ENCODE measurements around the gene ARL4D.
A peak's percentile ranks its signal among the peaks of the same experiment; 100 is the strongest.
"Not testable (repeated sequence)": the region's sequence is repeated elsewhere in the genome, so short reads cannot be mapped to it uniquely, and the experiment has no call there.

The ARL4D gene, protein sequence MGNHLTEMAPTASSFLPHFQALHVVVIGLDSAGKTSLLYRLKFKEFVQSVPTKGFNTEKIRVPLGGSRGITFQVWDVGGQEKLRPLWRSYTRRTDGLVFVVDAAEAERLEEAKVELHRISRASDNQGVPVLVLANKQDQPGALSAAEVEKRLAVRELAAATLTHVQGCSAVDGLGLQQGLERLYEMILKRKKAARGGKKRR

GRCh38 chr17:43398724-43399595 lies at the start of gene ARL4D:
Gene ARL4D, plus strand, starts transcription at chr17:43398993. Its CDS starts 740 bp downstream, at chr17:43399733.
- peak; percentile 82 for DNase-seq

- DNase-seq: no peak
These were observed 49.7 kb upstream of the ARL4D start for GRCh38 chr17:43349142-43349541.

DNA sequence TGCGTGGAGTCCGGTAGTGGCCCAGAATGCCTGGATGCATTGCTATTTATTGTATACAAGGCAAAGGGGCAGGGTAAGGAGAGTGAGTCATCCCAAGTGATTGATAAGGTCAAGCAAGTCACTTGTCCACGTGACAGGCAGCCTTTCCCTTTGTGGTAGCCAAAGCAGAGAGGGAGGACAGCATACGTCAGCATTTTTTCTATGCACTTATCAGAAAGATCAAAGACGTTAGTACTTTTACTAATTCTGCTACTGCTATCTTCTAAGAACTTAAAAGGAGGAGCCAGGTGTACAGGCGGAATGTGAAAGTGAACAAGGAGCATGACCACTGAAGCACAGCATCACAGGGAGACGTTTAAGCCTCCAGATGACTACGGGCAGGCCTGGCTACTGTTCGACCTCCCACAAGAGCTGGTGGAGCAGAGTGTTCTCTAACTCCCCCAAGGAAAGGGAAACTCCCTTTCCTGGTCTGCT lies 47.9 kb upstream of the ARL4D start:
- no peak for DNase-seq

DNA sequence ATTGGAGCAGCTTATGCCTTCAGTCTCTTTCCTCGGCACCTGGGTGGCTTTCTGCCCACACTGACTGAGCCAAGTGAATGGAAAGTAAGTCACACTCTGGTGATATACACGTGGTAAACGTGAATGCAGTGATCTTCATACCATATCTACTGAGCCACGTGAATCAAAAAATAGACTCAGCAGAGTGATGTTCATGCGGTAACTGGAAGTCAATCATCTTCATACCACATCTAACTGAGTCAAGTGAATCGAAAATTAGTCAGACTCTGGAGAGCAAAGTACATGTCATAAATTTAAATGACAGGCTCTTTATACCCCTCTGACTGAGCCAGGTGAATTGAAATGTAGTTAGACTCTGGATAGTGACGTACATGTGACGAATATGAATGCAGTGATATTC lies 47.1 kb upstream of the ARL4D start:
- DNase-seq: no peak

DNA sequence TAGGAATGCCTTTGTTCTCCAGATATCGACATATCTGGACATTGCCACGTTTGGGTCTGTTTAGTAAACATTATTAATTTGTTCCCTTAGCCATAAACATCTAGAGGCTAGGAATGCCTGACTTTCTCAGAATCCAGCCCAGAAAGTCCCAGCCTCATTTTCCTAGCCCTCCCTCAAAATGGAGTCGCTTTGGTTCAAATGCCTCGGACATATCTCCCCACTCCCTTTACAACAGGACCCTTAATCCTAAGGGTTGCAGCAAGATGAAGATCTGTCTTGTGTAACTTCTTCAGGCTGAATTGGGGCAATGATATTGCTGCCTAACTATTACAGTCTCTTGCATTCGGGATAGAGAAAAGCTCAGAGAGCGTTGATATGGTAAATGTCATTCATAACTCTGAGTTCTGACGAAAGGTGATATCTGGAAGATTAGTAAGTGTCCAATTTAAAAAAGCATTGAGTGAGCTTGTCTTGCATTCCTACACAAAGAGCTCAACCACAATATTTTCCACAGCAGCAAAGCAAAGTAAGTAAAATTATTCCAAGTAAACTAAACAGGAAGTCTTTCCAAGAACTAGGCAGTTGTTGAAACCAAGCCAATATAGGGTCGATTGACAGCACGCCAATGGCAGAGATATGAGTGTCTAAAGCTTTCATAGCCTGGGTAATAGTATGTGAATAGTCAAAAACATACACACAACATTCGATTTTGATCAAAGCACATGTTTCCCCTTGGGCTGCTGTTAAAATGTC lies 46.0 kb upstream of the ARL4D start:
- DNase-seq: no peak

- no peak for DNase-seq
These were observed 45.4 kb upstream of the ARL4D start for GRCh38 chr17:43353393-43353792.

DNA sequence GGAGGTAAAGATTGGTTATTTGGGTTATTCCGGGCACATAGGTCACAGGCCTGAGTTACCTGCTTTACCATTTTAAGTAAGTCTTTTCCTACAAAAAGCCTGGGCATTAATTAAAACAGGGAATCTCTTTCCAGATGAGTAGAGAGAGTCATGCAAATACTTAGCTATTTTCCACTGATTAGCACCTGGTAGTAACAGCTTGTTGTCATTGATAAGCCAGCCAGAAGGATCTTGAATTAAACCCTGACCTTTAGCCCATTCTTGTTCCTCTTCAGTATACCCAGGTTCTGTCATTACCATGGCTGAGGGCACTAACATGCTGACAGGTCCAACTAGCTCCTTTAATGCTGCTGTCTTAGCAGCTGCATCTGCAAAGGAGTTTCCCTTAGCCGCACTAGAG lies 44.4 kb upstream of the ARL4D start:
- DNase-seq: no peak

DNA sequence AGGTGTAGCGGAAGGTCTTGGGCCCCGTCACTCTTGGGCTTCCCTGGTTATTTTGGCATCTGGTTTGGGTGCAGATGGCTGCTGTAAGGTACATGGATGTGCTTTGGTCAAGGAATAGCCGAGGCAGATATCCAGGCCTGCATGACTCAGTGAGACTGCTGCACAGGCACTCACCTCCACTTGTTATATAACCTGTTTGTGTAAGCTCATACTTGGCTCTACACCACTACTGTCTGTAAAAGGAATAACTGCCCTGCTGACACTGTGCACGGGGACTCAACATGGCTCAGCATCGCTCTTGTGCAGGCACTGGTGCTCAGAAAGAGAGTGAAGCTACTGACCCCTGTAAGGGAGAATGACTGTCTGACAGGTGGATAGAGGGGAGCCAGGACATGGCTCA lies 42.3 kb upstream of the ARL4D start:
- no peak for DNase-seq

DNA sequence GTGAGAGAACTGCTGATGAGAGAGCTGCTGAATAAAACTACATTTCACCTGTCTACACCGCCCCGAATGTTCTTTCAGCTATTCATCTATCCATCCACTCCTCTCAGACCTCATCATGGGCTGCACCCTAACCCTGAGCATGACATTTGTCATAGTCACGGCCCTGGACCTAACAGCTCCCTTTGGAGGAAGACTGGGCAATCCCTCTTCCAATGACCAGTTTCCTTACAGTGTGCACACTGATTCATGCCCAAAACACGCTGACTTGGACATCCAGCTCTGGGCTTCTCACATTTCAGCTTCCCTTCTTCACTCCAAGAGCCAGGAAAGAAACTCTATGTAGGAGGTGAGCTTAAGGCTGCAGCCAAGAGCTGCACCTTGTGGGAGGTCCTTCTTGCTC lies 41.8 kb upstream of the ARL4D start:
- no peak for DNase-seq

DNA sequence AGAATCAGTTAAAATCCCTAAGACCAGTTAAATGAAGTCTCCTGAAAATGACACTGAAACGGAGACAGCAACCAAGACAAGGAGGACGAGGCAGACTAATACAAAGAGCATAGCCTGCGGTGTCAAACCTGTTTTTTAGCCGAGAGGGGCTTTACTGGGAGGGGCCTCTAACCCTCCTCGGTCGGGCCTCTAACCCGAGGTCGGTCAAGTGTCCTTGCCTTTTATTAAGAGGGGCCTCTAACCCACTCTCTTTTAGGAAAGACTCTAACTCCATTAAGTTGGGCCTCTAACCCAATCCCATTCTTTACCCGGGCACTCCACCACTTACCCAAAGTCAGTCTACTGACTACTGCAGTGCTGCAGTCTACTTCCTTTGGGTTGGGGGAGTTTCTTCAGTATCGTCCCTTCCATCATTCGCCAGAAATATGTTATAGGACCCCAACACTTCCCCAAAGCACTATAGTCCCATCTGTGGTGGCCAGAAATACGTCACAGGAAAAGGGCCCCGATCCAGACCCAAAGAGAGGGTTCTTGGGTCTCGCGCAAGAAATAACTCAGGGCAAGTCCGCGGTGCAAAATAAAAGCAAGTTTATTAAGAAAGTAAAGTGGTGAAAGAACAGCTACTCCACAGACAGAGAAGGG lies 39.2 kb upstream of the ARL4D start:
- DNase-seq: no peak

- DNase-seq: peak; percentile 34
These were observed 38.4 kb upstream of the ARL4D start for GRCh38 chr17:43360376-43360738.

DNA sequence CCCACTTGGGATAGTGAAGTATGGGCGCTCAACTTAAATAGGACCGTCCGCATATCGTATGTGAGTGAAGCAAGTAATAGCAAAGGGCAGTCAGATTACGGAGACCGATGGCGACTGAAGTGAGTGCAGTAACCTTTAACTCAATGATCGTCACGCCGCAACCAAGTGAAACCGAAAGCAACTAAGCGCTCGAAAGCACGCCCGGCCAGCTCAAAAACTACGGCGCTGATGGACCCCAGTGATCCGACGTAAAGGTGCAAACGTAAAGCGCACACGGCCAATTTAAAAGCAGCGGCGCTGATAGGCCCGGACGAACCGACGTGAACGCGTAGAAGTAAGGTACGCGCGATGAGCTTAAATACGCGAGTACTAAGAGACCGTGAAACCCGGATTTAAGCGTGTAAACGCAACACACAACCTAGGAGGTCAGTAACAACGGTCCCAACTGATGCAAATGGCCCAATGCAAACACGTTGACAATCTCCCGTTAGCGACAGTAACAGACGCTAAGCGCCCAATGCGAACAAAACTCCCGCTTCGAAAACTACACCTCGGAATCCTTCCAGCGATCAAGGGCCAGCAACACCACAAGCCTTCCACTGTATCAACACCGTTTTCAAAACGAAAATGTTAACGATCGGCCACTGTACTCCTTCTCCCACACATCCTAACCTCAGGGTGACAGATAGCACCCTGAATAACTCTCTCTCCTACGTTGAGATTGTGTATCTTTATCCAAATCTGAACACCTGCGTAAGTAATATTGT lies 37.9 kb upstream of the ARL4D start:
- DNase-seq: peak; percentile 100

DNA sequence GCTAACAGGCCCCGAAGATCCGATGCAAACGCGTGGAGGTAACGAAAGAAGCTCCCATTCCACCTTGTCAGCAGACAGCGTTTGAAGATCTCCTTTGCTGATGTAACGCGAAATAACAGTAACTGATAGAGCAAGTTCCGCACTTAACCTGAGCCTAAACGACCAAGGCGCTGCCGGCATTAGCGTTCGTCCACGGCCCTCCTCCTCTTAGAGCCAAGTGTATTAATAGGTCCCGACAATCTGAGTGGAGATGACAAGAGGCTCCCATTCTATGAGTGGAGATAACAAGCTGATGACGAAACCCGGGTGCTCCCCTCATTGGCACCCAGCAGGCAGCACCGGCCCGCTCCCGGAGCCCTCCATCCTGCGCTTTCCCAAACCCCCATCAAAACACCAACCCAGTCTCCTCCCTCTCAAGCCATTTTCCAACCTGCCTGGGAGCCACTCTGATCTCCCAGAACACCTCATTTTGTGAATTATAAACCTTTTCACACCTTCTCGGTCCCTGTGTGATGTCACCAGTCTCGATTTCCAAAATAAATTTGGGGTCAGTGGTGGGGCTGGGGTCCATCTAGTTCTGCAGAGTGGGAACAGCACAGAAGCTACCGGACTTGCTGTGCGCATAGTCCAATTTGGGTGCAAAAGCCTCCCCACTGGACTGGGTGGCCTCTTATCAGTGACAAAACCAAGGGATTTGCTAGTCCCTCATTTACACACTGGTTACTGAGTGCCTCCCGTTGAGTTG lies 35.4 kb upstream of the ARL4D start:
- no peak for DNase-seq

GRCh38 chr17:43363926-43364285 lies 34.9 kb upstream of the ARL4D start:
- DNase-seq: no peak

- no peak for DNase-seq
These were observed 33.4 kb upstream of the ARL4D start for GRCh38 chr17:43365356-43365755.

DNA sequence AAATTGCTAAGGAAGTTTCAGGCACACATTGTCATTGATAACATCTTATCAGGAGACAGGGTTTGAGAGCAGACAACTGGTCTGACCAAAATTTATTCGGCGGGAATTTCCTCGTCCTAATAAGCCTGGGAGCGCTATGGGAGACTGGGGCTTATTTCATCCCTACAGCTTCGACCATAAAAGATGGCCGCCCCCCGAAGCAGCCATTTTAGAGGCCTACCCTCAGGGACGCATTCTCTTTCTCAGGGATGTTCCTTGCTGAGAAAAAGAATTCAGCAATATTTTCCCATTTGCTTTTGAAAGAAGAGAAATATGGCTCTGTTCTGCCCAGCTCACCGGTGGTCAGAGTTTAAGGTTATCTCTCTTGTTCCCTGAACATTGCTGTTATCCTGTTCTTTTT lies 32.9 kb upstream of the ARL4D start:
- not testable (repeated sequence) for DNase-seq

GRCh38 chr17:43366891-43367736 lies 31.7 kb upstream of the ARL4D start:
- DNase-seq: no peak

DNA sequence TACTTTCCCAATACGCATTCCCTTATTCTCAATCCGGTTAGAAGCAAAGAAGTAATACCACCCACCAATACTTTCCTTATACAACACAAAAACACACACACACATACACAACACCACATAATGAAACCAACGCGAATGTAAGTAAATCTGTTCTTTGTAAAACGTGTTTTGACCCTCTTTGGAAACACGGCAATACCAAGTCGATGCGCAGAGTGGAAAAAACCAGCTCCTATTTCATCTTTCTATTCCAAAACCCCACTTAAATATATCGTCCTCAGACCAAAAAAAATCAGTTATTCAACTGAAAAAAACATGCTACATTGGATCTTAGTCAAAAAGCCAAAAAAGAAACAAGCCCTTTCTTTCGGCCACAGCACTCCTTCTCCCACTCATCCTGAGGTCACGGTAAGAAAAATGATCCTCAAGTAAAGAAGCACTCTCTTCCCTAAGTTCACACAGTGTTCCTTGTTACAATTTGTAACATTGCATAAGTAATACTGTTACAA lies 31.0 kb upstream of the ARL4D start:
- peak; percentile 82 for DNase-seq

GRCh38 chr17:43368740-43369506 lies 29.9 kb upstream of the ARL4D start:
- peak; percentile 87 for DNase-seq

DNA sequence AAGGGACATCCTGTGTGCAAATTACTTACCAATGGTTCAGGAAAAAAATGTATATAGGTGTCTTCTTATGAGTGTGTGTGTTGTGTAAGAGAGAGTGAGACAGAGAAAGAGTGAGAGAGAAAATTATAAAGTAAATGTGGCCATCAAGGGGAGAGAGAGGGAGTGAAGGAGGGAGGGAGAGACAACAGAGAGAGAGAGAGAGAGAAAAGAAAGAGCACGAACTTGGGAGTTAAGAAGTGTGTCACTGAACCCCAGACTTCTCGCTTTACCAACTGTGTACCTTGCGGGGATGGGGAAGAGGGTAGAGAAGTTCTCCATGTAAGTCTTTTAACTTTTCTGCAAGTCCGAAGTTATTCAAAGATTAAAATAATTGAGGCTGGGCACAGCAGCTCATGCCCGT lies 28.8 kb upstream of the ARL4D start:
- DNase-seq: no peak
